ENCODE data around the gene NCAM2.

The NCAM2 gene

GRCh38 chr21:21029164-21029563 lies 31.0 kb downstream of the NCAM2 start:
- DNase-seq: peak in 3 of 4 experiments; percentile 32 to 40 (median 33)

DNA sequence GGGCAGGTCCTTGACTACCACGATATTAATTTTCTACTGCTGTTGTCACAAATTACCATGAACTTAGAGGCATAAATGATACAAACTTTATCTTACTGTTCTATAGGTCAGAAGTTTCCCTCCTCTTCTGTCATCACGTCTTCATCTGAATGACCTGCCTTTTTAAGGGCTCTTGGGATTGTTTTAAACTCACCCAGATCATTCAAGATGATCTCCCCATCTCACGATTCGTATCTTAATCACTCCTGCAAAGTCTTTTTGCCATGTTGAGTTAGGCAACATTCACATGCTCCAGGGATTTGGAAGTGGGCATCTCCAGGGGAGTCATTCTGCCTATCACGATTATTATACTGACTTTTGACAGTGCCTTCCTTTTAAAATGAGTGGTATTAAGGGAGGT lies 32.1 kb downstream of the NCAM2 start:
- no peak for DNase-seq

DNA sequence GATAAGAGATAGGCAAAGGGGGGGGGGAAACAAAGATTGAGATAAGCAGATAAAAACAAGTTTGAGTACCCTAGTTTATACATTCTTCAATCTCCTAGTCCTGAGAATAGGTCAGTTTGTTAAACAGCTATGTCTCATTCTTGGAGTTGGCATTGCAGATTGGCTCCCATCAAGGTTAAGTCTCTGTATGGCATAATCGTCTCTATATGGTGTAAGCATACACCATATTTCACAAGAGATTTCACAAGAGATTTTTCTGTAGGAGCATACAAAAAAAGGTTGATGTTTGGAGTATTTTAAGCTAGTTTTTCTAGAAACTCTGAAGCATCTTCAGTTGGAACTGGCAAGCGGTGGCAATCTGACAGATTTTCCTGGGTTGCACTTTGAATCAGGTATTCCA lies 35.8 kb downstream of the NCAM2 start:
- peak in 2 of 4 experiments; percentile 41 to 49 for DNase-seq

DNA sequence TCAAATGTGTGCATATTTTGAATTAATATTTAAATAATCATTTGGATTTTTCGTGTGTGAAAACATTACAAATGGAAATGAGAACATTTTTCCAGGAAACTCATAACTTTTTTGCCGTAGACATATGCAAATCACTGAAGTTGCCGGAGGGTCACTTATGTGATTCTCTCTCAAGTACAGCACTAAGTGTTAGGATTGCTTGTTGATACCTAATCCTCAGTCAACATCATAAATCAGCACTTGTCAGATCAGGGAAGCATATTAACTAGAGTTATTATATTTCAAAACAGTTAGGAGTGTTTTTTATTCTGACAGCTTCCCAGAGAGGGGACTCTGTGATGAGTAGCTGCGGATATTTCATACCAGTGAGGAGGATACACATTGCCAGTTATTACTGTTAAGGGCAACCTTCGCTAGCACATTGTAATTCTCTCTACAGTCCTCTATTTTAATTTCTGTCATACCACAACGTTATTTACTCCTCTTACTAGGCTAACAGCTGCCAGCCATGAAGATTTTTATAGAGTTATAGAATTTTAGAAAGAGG lies 41.5 kb downstream of the NCAM2 start:
- DNase-seq: no peak

DNA sequence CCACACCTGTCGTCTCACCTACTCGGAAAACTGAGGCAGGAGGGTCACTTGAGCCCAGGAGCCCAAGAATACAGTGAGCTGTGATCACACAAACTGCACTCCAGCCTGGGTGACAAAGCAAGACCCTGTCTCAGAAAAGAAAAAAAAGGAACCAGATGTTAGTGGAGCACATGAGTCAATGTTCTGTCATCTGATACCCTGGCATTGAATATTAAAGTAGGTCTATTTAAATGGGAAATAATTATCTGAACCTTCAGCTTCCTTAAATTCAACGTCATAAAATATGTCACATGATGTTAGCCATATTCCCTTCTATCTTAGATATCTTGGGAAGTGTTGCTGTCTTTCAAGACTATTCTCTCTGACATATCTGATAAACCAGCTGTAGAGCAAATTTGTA lies 47.3 kb downstream of the NCAM2 start:
- DNase-seq: peak in 2 of 4 experiments; percentile 22 to 32

GRCh38 chr21:21046063-21046462 lies 47.9 kb downstream of the NCAM2 start:
- no peak for DNase-seq

DNA sequence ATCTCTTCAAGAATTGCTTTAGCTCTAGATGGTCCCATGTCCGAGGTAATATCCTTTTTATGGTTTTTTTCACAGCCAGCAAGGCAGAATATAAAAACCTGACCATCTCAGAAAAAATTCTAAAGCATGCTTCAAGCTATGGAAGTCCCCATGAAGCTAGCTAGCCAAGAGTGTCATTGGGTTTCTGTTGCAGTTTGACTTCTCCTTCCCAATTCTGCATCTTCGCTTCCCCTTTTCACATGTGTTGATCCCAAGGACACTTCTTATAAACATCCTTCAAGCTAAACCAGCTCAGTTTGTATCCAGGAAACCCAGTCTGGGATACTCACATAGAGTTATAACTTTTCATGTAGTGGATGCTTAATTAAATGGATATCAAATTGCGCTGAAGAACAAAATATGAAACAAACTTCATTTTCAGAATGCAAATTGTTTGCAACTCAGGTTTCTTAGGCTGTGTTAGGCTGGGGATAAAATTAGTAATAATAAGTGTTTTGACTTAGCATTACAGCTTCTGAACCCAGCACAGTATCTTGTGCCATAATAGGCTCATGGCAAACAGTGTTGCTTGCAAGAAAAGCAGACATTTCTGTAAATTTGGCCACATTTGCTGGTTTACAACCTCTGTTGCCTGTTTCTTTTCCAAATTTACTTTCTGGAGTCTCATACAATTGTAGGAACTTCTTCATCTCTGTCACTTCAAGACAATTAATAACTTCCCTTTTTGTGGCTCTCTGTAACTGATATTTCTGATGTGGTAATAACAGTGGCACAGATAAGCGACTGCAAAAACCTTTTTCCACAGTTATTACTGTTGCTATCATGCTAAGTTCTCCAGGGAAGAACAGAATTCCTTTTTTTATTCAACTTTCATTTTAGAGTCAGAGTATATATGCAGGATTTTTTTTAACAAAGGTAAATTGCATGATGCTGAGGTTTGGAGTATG lies 53.2 kb downstream of the NCAM2 start:
- peak; percentile 44 to 72 (median 56) for DNase-seq

GRCh38 chr21:21052672-21053071 lies 54.5 kb downstream of the NCAM2 start:
- DNase-seq: no peak

GRCh38 chr21:21057349-21058062 lies 59.3 kb downstream of the NCAM2 start:
- no peak for DNase-seq

GRCh38 chr21:21063828-21064227 lies 65.6 kb downstream of the NCAM2 start:
- no peak for DNase-seq

DNA sequence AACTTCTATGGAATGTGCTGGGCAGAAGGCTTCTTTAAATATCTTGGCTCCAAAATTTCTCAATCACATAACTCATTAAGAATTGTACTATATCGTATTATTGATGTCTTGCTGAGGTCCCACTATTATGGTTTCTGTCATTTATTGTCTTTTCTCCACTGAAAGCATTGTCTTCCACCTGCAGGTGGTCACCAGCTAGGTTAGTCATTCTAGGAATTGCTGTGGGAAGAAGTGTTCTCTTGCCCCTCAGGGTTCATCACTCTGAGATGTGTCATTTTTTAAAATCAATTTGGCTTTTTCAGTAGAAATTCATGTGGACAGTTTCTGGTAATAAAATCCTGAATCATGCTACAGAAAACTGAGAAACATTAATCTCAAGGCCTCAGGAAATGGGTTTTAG lies 66.1 kb downstream of the NCAM2 start:
- DNase-seq: no peak

GRCh38 chr21:21067375-21067774 lies 69.2 kb downstream of the NCAM2 start:
- no peak for DNase-seq

DNA sequence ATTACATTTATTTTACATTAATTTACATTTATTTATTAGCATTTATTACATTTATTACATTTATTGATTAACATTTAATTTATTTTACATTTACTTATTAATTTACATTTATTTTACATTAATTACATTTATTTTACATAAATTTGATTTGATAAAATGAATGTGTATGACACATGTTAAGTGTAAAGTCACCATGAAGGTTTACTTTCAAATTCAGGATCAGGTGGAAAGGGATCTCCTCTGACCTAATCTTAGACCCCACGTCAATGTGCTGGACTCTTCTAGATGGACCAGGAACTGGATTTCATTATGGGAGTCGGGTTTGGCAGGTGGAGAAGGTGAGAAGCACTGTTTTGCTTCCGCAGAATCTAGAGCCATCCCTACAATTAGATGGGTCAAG lies 76.1 kb downstream of the NCAM2 start:
- DNase-seq: no peak

GRCh38 chr21:21076051-21076450 lies 77.8 kb downstream of the NCAM2 start:
- DNase-seq: no peak

- peak in 2 of 4 experiments; percentile 10 to 19 for DNase-seq
Measured at GRCh38 chr21:21076491-21076890, 78.3 kb downstream of the NCAM2 start.

DNA sequence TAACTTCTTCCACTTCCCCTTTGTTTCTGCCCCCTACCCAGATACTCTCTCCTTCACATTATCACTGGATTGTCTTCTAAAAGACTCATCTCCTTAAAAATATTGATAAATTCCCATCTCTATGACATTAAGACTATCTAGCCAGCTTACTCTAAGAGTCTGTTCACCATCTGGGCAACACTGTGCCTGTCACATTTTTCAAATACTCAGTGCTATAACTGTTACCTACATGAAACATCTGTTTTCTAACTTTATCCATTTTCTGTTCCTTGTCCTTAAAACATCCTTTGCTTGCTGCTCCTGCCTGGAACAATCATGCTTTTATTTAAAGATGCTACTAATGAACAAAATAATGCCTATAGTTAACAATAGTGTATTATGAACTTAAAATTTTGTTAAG lies 81.4 kb downstream of the NCAM2 start:
- no peak for DNase-seq

- DNase-seq: no peak
Measured at GRCh38 chr21:21084179-21084578, 86.0 kb downstream of the NCAM2 start.

DNA sequence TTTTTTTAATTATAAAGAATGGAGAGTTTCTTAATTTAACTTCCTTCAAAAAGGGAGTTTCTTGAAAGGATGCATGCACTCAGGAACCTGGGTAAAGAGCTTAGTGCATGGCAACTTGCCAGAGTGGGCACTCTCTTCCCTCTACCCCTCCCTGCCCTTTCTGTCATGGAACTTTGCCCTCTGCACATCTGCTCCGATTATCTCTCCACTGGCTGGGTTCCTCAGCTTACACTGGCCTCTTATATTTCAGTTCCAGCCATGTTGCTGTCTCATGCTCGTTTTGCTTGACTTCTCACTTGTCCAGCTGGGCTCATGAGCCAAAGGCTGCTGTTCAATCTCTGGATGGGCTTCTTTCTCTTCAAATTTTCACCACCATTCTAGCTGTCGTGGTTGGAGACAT lies 87.0 kb downstream of the NCAM2 start:
- no peak for DNase-seq

DNA sequence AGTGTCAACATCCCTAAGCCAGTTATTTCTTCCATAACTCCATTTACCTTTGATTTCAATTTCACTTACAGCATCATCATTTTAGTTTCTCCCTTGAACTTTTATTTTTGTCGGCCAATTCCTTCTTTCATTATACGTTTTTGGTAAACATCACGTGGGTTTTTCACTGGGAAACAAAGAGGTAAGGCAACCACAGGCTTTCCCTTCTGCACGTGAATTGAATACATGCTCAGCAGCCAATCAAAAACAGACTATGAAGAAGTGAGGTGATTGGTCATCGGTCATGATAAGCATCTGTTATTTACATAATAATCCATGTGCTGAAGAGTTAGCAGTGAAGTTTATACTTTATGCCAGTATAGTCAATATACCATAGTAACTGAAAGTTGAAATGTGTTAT lies 98.7 kb downstream of the NCAM2 start:
- no peak for DNase-seq

DNA sequence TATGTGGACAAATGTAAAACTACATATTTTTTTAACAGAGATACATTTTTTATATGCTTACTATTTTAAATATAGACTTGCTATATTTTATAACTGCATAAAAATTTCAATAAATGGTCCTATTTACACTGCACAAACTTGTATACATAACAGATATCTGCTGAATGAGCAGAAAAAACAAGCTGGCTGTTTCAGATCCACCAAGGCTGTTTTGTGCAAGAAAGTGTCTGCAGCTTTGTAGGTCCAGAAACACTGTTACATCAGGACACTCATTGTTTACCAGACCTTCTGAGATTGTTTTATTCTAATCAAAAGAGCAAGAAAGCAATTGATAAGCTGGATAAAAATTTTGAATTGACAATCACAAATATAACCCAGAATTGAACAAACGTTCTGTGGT lies 99.3 kb downstream of the NCAM2 start:
- no peak for DNase-seq

- peak; percentile 27 to 60 (median 58) for DNase-seq
Measured at GRCh38 chr21:21101911-21102310, 103.7 kb downstream of the NCAM2 start.

GRCh38 chr21:21102896-21103295 lies 104.7 kb downstream of the NCAM2 start:
- DNase-seq: no peak

- no peak for DNase-seq
Measured at GRCh38 chr21:21103692-21104091, 105.5 kb downstream of the NCAM2 start.

- DNase-seq: no peak
Measured at GRCh38 chr21:21109736-21110135, 111.5 kb downstream of the NCAM2 start.
